AG09309 (cell line): ENCODE measurements around the gene LMO7.

Experiments used
- DNase-seq: peaks from one replicate; pipeline ENCODE4 v3.0.0-alpha.2; 2010; ENCODE audit warnings: low read depth
- H3K4me3 ChIP-seq: 2 replicates; pipeline ENCODE4 v1.5.1; 2011; ENCODE audit warnings: mild to moderate bottlenecking, low read depth, low read length, moderate library complexity; ENCODE audit not compliant: control insufficient read depth
- CTCF ChIP-seq: IDR thresholded peaks from 2 replicates; pipeline ENCODE4 v1.5.1; 2011; ENCODE audit warnings: mild to moderate bottlenecking, low read depth, low read length, inconsistent platforms; ENCODE audit not compliant: insufficient read depth, control insufficient read depth; ENCODE audit errors: missing control alignments

Gene LMO7

GRCh38 chr13:75643182-75643581 is 7.1 kb downstream of the LMO7 start:
- no peak for TF ChIP-seq CTCF
- H3K4me3 ChIP-seq: no peak overlapping the region
- DNase-seq: no peak

GRCh38 chr13:75643693-75644092 is 7.6 kb downstream of the LMO7 start:
- no peak overlapping the region for H3K4me3 ChIP-seq
- DNase-seq: no peak
- no peak for TF ChIP-seq CTCF

- TF ChIP-seq CTCF: no peak
- no peak overlapping the region for H3K4me3 ChIP-seq
- DNase-seq: no peak
These were observed 9.0 kb downstream of the LMO7 start for GRCh38 chr13:75645141-75645540.

- no peak for TF ChIP-seq CTCF
- no peak overlapping the region for H3K4me3 ChIP-seq
- DNase-seq: no peak
These were observed 11.1 kb downstream of the LMO7 start for GRCh38 chr13:75647126-75647784.

GRCh38 chr13:75648446-75648845 is 12.3 kb downstream of the LMO7 start:
- TF ChIP-seq CTCF: no peak
- H3K4me3 ChIP-seq: no peak overlapping the region

GRCh38 chr13:75651013-75651412 is 14.9 kb downstream of the LMO7 start:
- TF ChIP-seq CTCF: no peak
- H3K4me3 ChIP-seq: no peak overlapping the region
- no peak for DNase-seq

More at GRCh38 chr13:75648446-75648845, 12.3 kb downstream of the LMO7 start:
- no peak for DNase-seq
